HG03108 (cell line): ENCODE results near the gene PLGRKT.
"Not testable (repeated sequence)": the region's sequence is repeated elsewhere in the genome, so short reads cannot be mapped to it uniquely, and the experiment has no call there.

ENCODE experiments used
- ATAC-seq: cut with Tn5 transposase; IDR thresholded peaks from one replicate; pipeline ENCODE4 v1.9.1; 2021; ENCODE audit warnings: moderate library complexity; ENCODE audit not compliant: unreplicated experiment

PLGRKT gene

GRCh38 chr9:5388026-5388819 lies 49.5 kb downstream of the PLGRKT start:
- no peak for ATAC-seq

GRCh38 chr9:5384436-5384835 lies 53.3 kb downstream of the PLGRKT start:
- ATAC-seq, result no peak

- ATAC-seq, result no peak
Observed at GRCh38 chr9:5382479-5382878, 55.2 kb downstream of the PLGRKT start.

- no peak for ATAC-seq
Observed at GRCh38 chr9:5375790-5376477, 61.8 kb downstream of the PLGRKT start.

- no peak for ATAC-seq
Observed at GRCh38 chr9:5375091-5375490, 62.6 kb downstream of the PLGRKT start.

- peak; percentile 93 for ATAC-seq
Observed at GRCh38 chr9:5364294-5365024, 73.3 kb downstream of the PLGRKT start.

GRCh38 chr9:5361326-5362010 lies 76.3 kb downstream of the PLGRKT start:
- ATAC-seq, result no peak

- no peak for ATAC-seq
Observed at GRCh38 chr9:5360341-5360740, 77.4 kb downstream of the PLGRKT start.

- ATAC-seq, result no peak
Observed at GRCh38 chr9:5357431-5358105, 80.2 kb downstream of the PLGRKT start.

GRCh38 chr9:5355817-5356216 lies 81.9 kb downstream of the PLGRKT start:
- ATAC-seq, result no peak

- ATAC-seq, result no peak
Observed at GRCh38 chr9:5355226-5355625, 82.5 kb downstream of the PLGRKT start.

- ATAC-seq, result no peak
Observed at GRCh38 chr9:5354184-5354583, 83.5 kb downstream of the PLGRKT start.

GRCh38 chr9:5352637-5353248 lies 85.0 kb downstream of the PLGRKT start:
- no peak for ATAC-seq

GRCh38 chr9:5338992-5339981 lies 98.4 kb downstream of the PLGRKT start, which contains the start of gene RLN1:
Gene RLN1 (minus strand): TSS chr9:5339876. CDS start chr9:5339746, 130 bp downstream.
- peak; percentile 99 for ATAC-seq

GRCh38 chr9:5336688-5337087 lies 101.0 kb downstream of the PLGRKT start:
- ATAC-seq, result no peak

- not testable (repeated sequence) for ATAC-seq
Observed at GRCh38 chr9:5331276-5331675, 106.4 kb downstream of the PLGRKT start.

- no peak for ATAC-seq
Observed at GRCh38 chr9:5326893-5327548, 110.7 kb downstream of the PLGRKT start.

GRCh38 chr9:5326187-5326586 lies 111.5 kb downstream of the PLGRKT start:
- no peak for ATAC-seq
